NCI-H1436 treated with DMSO at 0.1 percent for 48 hours (cell line): ENCODE data around the gene FOXI1.
"Not testable (repeated sequence)": the region's sequence is repeated elsewhere in the genome, so short reads cannot be mapped to it uniquely, and the experiment has no call there.

Experiments
- DNase-seq: peaks from one replicate; lab custom pipeline; 2025; lab: John Stamatoyannopoulos, UW

FOXI1 gene

GRCh38 chr5:170126061-170126460 is 20.4 kb downstream of the FOXI1 start:
- no peak for DNase-seq

GRCh38 chr5:170126626-170127025 is 20.9 kb downstream of the FOXI1 start:
- no peak for DNase-seq

DNA sequence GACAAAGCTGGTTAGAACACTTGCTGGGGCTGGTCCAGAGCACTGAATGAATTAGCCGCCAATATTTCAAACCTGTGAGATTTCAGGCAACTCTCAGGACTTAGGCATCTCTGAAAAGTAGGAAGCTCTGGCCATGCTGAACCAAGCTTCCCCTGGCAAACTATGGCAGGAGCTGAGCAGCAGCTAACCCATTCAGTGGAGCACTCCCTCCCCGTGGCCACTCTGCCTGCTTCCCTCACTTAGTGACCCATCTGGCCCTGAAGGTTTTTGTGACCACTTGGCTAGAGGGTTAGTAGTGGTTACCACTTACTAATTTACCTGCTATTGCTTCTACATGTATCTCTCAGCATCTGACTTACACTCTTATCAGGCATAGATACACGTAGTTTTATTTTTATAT is 25.5 kb downstream of the FOXI1 start:
- no peak for DNase-seq

- DNase-seq, result no peak
Observed at GRCh38 chr5:170132269-170132975, 26.7 kb downstream of the FOXI1 start.

- no peak for DNase-seq
Observed at GRCh38 chr5:170132976-170133448, 27.3 kb downstream of the FOXI1 start.

GRCh38 chr5:170135796-170136490 is 30.2 kb downstream of the FOXI1 start:
- DNase-seq, result no peak

- no peak for DNase-seq
Observed at GRCh38 chr5:170136506-170136905, 30.8 kb downstream of the FOXI1 start.

DNA sequence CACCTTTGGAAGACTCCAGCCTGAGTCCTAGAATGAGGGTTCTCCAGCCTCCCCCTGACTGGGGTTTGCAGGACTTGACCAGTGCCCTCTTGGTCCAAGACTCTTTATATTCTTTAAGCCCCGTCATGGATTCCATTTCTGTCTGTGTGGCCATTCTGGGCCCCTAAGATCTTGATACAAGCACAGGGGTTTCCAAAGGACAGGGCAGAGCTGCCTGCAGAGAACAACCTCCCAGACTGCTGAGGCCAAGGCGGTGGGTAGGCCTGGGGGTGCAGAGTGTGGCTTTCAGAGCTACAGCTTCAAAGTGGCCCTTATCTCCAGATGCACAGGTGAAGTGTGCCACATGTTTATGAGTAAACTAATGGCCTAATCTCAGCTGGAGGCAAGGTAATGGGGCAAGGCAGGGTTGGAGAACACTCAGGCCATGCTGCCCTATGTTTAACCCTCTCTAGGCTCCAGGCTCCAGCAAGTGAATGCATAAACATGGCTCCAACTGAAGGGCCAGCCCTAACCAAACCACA is 32.1 kb downstream of the FOXI1 start:
- no peak for DNase-seq

GRCh38 chr5:170138273-170138672 is 32.6 kb downstream of the FOXI1 start:
- no peak for DNase-seq

DNA sequence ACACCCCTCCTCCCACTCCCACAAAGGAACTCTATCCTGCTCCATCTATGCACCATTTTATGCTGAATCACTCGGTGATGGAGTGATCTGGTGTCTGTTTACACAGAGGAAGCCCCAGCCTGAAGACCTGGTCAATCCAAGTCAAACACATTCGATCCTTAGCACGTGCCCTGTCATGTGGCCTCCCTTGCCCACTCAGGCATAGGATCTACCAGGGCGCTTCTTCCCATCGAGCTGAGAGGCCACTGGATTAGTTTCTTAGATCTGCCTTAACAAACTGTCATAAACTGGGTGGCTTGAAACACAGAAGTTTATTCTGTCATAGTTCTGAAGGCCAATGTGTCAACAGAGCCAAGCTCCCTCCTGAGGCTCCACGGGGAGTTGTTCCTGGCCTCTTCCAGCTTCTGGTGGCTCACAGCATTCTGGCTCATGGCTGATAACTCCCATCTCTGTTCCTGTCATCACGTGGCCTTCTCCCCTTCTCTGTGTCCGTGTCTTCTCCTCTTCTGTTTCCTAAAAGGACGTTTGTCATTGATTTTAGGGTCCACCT is 34.2 kb downstream of the FOXI1 start:
- no peak for DNase-seq

DNA sequence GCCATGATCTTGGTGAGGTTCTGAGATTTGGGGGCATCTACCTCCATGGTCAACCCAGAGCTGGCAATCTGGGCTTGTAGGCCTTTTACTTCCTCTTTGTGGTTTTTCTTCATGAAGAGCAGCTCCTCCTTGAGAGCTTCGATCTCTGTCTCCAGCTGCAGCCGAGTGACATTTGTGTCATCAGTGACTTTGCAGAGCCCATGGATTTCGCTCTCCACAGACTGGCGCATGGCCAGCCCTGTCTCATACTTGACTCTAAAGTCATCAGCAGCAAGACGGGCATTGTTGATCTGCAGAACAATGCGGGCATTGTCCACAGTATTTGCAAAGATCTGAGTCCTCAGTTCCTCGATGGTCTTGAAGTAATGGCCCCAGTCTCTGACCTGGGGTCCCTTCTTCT is 35.5 kb downstream of the FOXI1 start:
- DNase-seq, result not testable (repeated sequence)

GRCh38 chr5:170141636-170142035 is 35.9 kb downstream of the FOXI1 start:
- DNase-seq, result no peak

DNA sequence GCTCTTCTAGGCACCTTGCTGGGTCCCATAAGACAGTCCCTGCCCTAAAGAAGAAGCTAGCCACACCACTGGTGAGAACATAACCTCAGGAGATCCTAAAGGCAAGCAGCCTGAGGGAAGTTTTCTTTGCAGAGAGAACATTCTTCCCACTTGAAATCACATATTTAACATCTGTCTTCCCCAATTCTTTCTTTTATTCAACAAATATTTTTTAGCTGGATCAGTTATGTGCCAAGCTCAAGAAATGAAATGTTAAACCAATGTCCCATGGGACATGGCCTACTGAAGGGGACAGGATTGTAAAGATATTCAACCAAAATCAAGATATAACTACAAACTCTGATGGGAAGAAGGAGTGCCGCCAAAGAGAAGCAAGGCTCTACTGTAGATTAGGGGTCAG is 36.5 kb downstream of the FOXI1 start:
- no peak for DNase-seq

DNA sequence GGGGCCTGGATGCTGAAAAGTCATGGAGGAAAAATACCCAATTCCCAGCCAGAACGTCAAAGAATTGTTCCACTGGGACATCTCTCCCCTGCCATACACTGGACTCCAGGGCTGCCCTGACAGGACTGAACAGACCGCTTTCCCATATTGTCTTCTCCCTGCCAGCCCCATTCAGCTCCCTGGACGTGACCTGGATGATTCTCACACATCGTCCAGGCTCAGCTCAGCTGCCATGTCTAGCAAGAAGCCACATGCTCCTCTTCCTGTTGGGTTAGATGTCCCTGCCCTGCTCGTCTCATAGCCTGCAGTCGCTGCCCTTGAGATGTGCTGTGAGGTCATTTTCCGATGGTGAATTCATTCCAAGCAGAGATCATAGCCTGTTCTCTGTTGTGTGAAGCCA is 37.4 kb downstream of the FOXI1 start:
- no peak for DNase-seq

DNA sequence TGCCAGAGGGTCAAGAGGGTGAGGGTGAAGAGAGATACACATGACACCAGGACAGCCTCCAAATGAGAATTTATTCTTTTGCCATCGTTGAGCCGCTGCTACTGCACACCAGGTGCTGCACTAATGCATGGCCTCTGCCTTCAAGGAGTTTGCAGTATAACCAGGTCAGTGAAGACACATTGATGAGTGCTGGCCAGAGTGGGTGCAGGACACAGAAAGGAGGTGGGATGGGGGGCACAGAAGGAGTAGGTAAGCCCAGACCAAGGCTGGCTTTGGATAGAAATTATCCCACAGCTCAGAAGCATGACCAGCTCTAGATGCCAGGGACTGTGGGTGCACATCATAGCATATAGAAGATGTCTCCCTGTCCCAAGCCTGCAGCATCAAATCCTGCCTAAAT is 38.0 kb downstream of the FOXI1 start:
- no peak for DNase-seq

GRCh38 chr5:170144286-170145023 is 38.8 kb downstream of the FOXI1 start:
- DNase-seq, result no peak

GRCh38 chr5:170145462-170145861 is 39.8 kb downstream of the FOXI1 start:
- no peak for DNase-seq

- no peak for DNase-seq
Observed at GRCh38 chr5:170147051-170147752, 41.5 kb downstream of the FOXI1 start.

DNA sequence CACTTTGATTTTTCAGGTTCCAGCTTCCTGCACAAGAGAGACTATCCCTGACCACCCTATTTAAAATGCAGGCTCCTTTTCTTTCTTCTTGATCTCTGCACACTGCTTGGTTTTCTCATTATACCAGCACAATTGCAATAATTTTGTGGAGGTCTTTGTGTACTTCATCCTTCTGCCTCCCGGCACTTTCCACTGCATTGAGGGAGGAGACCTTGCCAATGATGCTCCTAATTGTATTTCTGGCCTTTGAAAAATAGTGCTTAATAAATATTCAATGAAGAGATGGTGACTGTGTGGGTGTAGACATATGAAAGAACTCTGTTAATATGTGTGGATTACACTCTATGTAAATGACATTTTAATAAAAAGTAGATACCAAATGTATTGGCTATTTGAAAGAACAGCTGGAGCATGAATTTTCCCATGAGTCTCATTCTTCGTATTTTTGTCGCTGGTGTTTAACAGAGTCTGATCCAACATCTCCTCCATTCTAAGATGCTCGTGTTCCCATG is 42.1 kb downstream of the FOXI1 start:
- DNase-seq, result no peak

GRCh38 chr5:170148430-170149205 is 42.9 kb downstream of the FOXI1 start:
- no peak for DNase-seq

- DNase-seq, result no peak
Observed at GRCh38 chr5:170149206-170149515, 43.5 kb downstream of the FOXI1 start.
